Measurements from ENCODE around the gene XRN2.

GRCh38 chr20:21357844-21358243 is 54.7 kb downstream of the XRN2 start:
- TF ChIP-seq, protein P1, sequence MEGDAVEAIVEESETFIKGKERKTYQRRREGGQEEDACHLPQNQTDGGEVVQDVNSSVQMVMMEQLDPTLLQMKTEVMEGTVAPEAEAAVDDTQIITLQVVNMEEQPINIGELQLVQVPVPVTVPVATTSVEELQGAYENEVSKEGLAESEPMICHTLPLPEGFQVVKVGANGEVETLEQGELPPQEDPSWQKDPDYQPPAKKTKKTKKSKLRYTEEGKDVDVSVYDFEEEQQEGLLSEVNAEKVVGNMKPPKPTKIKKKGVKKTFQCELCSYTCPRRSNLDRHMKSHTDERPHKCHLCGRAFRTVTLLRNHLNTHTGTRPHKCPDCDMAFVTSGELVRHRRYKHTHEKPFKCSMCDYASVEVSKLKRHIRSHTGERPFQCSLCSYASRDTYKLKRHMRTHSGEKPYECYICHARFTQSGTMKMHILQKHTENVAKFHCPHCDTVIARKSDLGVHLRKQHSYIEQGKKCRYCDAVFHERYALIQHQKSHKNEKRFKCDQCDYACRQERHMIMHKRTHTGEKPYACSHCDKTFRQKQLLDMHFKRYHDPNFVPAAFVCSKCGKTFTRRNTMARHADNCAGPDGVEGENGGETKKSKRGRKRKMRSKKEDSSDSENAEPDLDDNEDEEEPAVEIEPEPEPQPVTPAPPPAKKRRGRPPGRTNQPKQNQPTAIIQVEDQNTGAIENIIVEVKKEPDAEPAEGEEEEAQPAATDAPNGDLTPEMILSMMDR (conservative IDR thresholded peaks at IDR 0.05 in 1 of 2, IDR thresholded peaks at IDR 0.05 in 1 of 2; ENCODE audit: extremely low read depth in 1 of 2, insufficient read depth in 1 of 2, low read depth in 1 of 2, low read length in 2 of 2), result no peak
- no peak for TF ChIP-seq EZH2 (IDR thresholded peaks at IDR 0.05; ENCODE audit: borderline replicate concordance, low read length)
